Activated CD4-positive, CD25-positive, alpha-beta regulatory T cell (primary cell): ENCODE results near the gene LRP1B.

Source experiments
- DNase-seq, 4 experiments: peaks; one replicate each; lab custom pipeline; 2025; lab: John Stamatoyannopoulos, UW

Gene LRP1B

GRCh38 chr2:140529706-140530105 lies 1601.1 kb downstream of the LRP1B start:
- DNase-seq: no peak

GRCh38 chr2:140528982-140529381 lies 1601.8 kb downstream of the LRP1B start:
- no peak for DNase-seq

- no peak for DNase-seq
These were observed 1604.2 kb downstream of the LRP1B start for GRCh38 chr2:140526575-140526974.

- no peak for DNase-seq
These were observed 1618.7 kb downstream of the LRP1B start for GRCh38 chr2:140512106-140512505.

- no peak for DNase-seq
These were observed 1621.1 kb downstream of the LRP1B start for GRCh38 chr2:140509765-140510164.

- no peak for DNase-seq
These were observed 1622.1 kb downstream of the LRP1B start for GRCh38 chr2:140508756-140509155.

GRCh38 chr2:140506606-140507005 lies 1624.2 kb downstream of the LRP1B start:
- no peak for DNase-seq

- DNase-seq: no peak
These were observed 1626.2 kb downstream of the LRP1B start for GRCh38 chr2:140504601-140505000.

- no peak for DNase-seq
These were observed 1627.7 kb downstream of the LRP1B start for GRCh38 chr2:140502951-140503630.

- no peak for DNase-seq
These were observed 1632.5 kb downstream of the LRP1B start for GRCh38 chr2:140498360-140498759.

- no peak for DNase-seq
These were observed 1634.1 kb downstream of the LRP1B start for GRCh38 chr2:140496714-140497113.

GRCh38 chr2:140491876-140492275 lies 1638.9 kb downstream of the LRP1B start:
- no peak for DNase-seq

GRCh38 chr2:140489193-140489592 lies 1641.6 kb downstream of the LRP1B start:
- no peak for DNase-seq

- DNase-seq: no peak
These were observed 1649.7 kb downstream of the LRP1B start for GRCh38 chr2:140481136-140481535.

- DNase-seq: no peak
These were observed 1657.0 kb downstream of the LRP1B start for GRCh38 chr2:140473851-140474250.

GRCh38 chr2:140472676-140473075 lies 1658.1 kb downstream of the LRP1B start:
- no peak for DNase-seq

GRCh38 chr2:140465301-140465700 lies 1665.5 kb downstream of the LRP1B start:
- no peak for DNase-seq

GRCh38 chr2:140462990-140463389 lies 1667.8 kb downstream of the LRP1B start:
- DNase-seq: no peak

GRCh38 chr2:140457483-140457882 lies 1673.3 kb downstream of the LRP1B start:
- no peak for DNase-seq

- no peak for DNase-seq
These were observed 1675.5 kb downstream of the LRP1B start for GRCh38 chr2:140455315-140455714.

GRCh38 chr2:140454717-140455116 lies 1676.1 kb downstream of the LRP1B start:
- no peak for DNase-seq

GRCh38 chr2:140451324-140451723 lies 1679.5 kb downstream of the LRP1B start:
- no peak for DNase-seq

GRCh38 chr2:140442319-140442718 lies 1688.5 kb downstream of the LRP1B start:
- DNase-seq: no peak

- no peak for DNase-seq
These were observed 1690.0 kb downstream of the LRP1B start for GRCh38 chr2:140440815-140441214.
